Activated CD4-positive, CD25-positive, alpha-beta regulatory T cell (primary cell): ENCODE data around the gene GPS1.

Experiments used
- DNase-seq, 4 experiments: peaks; one replicate each; lab custom pipeline; 2025; lab: John Stamatoyannopoulos, UW

The GPS1 gene

DNA sequence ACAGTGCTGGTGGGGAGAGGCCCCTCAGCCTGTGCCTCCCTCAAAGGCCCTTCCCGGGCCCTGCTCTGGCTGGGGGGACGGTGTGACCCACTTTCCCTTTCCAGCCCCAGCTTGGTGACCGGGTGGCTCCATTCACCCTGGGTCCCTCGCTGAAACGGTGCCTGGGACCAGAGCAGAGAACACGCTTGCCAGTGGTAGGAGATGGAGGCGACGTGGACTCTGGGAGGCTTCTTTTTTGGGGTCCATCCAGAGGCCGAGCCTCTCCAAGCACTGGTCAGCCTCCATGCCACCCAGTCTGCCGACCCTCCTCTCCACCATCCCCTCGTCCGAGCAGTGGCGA, 36.8 kb upstream of the GPS1 start:
- DNase-seq, result no peak

DNA sequence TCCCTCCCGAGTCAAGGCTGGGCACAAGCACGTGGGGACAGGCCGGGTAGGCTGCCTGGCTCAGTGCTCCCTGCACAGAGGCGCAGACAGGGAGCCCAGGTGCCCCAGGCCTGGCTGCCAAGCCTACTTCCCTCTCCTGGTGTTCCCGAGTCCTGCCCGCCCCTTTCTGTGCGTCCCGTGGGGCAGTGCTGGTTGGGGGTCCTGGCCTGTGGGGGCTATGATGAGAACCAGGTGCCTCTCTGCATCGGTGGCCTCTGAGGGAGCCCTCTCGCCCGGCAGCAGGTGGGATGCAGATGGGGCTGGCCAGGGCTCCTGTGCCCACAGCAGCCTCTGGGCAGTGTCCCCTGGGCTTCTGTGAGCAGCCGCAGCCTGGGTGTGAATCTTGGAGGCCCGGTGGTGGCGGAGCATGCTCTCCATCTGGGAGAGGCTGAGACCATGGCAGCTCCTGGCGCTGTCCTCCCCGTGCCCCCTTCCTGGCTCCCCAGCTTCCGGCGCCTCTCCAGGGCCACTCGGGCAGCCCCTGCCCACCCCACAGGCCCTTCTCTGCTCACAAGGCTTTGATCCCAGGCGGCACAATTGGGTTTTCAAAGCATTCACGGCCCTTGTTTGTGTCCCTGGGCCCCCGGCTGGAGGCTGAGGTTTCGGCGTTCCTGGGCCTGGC, 36.3 kb upstream of the GPS1 start:
- DNase-seq, result no peak

DNA sequence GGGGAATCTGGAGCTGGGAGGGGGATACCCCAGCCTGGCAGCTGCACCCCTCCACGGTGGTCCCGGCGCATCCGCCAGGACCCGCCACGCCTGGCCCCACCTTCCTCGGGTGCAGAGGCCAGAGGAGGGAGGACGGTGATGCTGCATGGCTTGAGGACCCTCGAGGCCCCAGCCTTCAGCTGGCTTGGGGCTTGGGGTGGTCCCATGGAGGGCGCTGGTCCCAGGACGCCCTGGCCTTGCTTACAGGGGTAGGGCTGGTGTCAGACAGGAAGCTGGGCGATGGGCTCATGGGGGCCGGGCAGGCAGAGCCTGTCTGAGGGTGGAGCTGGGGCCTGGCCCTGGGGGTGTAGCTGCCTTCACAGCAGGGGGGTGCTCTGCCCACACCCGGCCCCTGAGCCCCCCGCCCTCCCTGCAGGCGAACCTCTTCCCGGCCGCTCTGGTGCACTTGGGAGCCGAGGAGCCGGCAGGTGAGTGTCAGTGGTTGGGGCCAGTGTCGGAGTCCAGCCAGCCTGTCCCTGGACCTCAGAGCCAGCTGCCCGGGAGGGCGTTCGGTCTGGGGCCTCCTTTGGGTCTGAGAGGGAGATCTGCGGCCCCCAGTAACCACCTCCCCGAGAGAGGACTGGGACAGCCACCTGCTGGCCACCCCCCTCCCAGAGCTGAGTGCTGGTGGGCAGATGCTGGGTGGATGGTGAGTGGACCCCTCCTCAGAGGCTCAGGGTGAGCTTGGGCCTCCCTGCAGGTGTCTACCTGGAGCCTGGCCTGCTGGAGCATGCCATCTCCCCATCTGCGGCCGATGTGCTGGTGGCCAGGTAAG, 35.4 kb upstream of the GPS1 start:
- no peak for DNase-seq

DNA sequence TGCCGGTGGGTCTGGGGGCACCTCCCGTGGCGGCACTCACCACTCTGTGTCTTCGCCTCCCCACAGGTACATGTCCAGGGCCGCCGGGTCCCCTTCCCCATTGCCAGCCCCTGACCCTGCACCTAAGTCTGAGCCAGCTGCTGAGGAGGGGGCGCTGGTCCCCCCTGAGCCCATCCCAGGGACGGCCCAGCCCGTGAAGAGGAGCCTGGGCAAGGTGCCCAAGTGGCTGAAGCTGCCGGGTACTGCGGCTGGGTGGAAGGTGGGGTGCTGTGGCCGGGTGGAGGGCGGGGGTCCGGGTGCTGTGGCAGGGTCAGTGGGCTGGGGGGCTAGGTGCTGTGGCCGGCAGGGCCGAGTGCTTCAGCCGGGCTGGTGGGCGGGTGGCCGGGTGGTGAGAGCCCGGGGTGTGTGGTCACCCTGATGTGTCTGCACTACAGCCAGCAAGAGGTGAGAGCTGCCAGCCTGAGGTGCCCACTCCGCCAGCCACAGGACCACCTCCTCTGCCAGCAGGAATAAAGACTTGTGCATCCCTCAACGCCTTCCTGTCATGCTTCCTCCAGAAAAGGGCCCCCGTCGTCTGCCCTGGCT, 34.7 kb upstream of the GPS1 start:
- no peak for DNase-seq

DNA sequence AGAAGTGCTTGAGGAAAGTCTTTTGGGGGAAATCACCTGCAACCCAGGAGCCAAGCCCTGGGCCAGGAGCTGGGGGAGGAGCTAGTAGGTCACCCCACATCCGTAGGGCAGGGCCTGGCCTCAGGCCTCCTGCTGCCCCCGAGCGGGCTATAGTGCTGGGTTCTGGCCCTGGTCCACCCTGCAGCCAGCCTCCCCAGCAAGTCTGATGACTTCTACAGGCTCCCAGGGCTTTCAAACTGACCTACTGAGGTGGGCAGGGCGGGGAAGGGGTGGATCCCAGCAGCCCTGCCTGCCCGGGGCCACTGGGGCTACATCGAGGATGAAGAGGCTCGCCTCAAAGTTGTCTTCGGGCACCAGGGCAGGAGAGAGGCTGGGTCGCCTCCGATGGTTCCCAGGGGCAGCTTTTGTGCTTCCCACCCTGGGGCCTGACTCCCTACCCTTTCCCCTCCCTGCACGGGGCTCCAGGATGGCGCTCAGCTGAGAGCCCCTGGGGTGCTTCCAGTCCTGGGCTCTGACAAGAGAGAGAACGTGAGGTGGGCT, 34.0 kb upstream of the GPS1 start:
- no peak for DNase-seq

DNA sequence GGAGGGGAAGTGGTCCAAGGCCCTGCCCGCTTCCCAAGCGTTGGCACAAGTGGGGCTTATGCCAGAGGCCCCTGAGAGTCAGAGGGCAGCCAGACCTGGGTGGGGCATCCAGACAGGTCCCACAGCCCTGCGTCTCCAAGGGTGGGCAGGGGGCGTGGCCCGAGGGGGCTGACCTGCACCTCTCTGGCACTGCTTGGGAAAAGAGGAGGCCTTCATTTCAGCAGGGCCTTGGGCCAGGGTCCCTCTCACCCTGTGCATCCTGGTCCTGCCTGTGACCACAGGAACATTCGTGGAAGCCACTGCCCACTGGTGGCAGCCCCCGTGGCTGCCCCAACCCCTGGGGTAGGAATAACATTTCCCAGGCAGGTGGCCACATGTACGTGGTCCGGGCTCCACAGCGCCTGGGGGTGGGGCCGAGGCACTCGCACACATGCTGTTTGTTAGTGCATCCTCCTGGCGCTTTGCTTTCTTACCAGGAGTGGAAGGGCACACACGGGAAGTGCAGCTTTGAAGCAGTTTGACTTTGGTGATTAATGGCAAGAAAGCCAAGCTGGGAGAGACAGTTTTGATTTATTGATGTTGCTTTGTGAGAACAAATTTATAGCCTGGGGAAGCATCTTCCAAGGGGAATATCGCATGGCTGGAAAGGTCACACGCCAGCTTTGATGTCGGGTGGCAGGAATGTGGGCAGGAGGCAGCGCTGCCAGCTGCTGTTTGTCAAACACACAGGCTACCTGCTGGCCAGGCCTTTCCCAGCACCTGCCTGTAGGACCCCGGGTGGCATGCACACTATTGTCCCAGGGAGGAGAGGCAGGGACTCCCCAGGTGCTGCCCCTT, 33.3 kb upstream of the GPS1 start:
- DNase-seq, result no peak

DNA sequence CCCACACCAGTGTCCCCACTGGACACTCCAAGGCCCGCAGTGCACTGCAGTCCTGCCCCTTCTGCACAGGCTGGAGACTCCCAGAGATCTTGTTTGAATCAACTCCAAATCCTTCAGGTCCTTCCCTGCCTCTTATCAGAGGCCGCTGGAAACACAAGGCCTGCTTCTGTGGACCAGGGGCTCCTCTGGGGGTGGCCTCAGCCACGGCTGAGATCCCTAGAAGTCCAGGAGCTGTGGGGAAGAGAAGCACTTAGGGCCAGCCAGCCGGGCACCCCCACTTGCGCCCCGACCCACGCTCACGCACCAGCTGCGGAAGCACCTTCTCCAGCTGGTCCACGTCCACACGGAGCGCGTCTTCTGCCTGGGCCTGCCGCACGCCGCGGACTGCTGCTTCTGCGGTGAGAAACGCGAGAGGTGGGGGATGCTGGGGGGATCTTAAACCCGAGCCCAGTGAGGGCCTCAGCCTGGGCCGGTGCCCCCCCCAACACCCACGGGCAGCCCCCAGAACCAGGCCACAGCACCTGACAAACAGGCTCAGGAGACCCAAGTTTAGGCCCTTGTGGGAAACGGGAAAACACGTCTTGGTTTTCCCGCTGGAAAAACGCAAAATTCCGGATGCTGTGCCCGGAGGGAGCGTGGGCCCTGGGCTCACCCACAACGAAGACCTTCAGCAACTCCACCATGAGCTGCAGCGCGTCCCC, 32.6 kb upstream of the GPS1 start:
- no peak for DNase-seq

DNA sequence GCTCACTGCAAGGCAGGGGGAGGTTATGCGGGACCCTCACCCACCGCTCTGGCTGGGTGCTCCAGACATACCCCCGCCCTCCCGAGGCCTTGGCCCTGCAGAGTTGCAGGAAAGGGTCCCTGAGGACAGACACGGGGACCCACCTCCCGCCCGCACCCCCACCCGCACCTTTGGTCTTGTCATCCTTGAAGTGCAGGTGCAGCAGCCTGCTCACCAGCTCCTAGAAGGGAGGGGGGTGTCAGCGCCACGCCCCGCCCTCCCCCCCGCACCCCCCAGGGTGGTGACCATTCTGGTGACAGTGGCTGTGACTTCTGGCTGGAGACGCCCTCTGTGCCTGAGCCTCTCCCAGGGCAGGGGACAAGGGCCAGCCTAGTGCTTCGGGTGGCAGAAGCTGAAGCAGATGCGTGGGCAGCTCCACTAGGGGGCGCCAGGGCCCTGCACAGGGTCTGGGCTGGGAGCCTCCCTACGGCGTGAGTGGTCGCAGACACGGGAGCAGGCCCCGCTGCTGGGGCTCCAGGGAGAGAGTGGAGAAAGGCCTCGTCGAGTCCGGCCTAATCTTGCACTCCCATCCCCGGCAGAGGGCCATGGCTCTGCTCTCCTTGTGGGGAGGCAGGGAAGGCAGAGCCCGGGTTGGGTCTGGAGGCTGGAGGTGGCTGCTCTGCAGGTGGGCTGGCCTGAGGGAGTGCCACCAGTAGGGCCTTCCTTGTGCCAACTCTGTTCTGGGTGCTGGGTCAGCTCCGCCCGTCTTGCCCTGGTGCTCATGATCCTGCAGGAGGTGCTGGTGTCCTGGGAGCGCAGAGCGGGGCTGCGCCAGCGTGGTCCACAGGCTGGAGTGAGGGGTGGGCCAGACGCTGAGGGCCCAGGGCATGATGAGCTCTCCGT, 31.8 kb upstream of the GPS1 start:
- peak; percentile 32 to 47 (median 38) for DNase-seq

DNA sequence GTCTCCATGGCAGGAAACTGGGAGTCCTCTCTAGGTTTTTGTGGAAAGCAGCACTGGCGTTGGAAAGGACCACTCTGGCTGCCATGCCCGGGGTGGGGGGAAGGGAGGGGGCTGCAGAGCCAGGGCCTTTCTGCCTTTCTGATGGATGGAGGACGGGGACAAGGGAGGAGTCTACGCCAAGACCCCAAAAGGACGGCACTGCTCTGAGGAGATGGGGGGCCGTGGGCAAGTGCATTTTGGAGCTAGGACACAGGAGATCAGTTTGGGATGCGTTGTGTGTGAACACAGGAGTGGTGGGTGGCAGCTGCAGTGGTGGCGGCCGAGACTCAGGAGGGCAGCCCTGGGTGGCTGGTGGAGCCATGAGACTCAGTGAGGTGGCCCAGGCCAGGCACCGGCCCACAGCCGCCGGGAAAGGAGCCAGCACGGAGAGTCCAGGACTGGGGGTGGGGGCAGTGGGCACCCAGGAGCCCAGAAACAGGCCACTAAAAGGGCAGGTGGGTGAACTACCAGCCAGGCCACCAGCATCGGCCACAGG, 31.1 kb upstream of the GPS1 start:
- no peak for DNase-seq

DNA sequence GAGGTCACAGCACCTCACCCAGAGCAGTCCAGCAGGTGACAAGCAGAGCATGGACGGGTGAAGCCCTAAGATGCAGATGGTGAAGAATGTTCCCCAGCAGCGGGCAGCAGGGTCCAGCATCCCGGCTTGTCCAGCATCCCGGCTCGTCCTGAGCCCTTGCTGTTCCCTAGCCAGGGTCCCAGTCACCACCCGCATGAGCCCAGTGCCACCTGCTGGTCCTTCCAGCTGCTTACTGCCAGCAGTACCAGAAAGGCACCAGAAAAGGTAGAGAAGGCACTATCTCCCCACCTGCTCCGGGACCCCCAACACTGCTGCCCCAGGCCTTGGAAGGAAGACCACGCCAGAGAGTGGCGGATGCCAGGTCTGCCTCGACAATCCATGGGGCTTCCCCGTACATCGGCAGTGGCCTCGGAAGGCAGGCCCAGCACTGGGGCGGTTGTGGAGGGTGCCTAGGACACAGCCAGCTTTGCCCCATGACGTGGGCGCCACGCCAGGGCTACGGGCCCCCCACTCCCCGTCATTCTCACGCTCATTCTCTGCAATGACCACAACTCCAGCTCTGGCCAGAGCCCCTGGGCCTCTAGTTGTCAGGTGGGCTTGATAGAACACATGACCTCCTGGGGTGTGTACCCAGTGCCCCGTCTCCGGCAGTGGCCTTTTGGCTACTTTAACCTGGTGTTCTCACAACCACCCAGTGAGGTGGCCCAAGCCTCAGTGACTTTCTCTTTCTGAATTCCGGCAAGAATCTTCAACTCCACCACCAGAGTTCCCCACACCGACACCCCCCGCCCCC, 30.4 kb upstream of the GPS1 start:
- DNase-seq, result peak in 1 of 4 experiments; percentile 22

DNA sequence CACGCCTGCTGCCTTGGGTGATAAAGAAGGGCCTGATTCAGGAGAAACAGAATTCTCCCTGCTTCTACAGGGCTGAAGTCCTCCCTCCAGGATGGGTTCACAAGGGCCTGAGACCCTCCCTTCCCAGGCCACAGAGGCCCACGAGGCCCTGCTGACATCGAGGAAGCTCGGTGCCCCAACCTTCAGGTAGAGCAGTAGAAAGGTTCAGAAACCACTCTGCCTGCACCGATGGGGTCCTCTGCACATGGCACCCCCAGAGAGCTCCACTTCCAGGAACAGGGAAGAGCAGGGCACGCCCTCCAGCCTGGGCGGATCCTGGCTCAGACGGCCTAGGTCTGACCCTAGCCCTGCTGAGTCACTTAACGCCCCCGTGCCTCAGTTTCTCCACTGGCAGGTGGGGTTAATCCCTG, 29.8 kb upstream of the GPS1 start:
- DNase-seq, result no peak

DNA sequence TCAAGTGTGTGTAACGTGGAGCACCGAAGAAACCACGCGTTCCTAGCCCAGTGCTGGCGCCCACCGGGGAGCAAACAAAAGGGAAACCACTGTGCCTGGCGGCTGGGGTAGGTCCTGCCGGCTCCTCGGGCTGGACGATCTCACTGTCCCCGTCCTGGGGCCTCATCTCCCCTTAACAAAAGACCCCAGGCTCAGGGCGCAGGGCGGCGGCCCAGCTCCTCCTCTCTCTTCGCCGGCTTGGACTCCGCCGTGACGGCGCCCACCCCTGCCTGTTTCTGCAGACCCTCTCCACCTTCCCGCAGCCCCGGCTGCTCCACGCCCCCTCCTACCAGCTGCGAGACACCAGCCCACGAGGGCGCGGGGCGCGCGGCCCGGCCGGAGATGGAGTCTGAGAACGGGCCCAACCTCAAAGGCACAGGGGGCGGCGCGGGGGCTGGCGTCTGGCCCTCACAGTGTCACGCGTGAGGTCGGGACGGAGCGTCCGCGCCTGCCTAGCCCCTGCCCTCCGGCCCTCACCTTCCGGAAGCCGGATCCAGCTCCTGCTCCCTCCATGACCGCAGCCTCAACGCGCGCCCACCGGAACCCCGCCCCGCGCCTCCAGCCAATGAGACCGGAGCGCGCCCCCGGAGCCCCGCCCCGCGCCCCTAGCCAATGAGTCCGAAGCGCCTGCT, 29.3 kb upstream of the GPS1 start, which contains the start of gene CENPX:
Gene CENPX (minus strand): TSS at position 569 of the 671 bp plus-strand sequence. CDS start 17 bp downstream, at position 552.
- DNase-seq, result no peak

DNA sequence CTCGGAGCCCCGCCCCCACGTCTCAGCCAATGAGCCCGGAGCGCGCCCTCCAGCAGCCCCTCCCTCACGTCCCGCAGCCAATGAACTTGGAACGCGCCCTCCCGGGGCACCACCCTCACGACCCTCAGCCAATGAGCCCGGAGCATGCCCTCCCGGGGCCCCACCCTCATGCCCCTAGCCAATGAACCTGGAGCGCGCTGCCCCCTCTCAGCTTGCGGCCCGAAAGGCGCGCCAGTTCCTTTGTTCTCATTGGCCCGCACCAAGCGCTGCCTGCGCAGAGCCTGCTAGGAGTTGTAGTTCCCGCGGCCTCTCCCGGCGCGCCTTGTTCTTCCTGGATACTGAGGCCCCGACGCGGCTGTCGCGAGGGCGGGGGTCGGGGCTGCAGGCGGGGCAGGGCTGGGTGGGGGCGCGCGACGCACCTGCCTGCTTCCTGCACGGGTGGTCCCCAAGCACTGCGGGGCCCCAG, 28.7 kb upstream of the GPS1 start, which contains the start of gene LRRC45:
Gene LRRC45 (plus strand): TSS at position 325 of the 466 bp plus-strand sequence. CDS start 339 bp downstream, outside the sequence.
- peak; percentile 99 to 100 (median 100) for DNase-seq

DNA sequence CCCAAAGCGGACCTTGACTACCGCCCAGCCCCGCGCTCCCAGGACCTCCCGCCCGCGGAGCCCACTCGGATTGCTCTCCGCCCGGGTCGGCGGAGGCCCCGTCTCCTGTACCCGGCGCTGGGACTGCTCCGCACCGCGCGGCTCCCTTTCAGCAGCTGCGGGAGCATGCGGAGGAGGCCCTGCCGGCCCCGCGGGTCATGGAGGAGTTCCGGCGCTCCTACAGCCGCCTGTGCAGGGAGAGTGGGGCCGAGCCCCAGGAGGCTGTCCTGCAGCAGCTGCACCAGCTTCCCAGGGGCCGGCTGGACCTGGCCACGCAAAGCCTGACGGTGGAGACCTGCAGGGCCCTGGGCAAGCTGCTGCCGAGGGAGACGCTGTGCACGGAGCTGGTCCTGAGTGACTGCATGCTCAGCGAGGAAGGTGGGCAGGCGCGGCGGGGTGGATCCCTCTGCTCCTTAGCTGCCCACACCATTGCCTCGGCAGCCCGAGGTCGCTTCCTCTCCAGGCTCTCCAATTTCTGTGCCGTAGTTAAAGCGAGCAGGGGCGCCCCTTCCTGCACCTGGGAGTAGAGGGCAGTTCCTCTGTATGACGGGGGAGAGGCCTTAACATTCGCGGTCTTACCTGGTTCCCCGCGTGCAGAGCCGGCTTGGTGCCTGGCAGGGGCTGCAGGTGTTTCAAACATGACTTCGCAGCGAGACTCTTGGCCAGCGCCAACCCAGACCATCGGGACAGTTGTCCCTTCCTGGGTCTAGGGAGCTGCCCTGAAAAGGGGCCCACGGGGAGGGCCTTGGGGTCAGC, 28.1 kb upstream of the GPS1 start:
- DNase-seq, result no peak

DNA sequence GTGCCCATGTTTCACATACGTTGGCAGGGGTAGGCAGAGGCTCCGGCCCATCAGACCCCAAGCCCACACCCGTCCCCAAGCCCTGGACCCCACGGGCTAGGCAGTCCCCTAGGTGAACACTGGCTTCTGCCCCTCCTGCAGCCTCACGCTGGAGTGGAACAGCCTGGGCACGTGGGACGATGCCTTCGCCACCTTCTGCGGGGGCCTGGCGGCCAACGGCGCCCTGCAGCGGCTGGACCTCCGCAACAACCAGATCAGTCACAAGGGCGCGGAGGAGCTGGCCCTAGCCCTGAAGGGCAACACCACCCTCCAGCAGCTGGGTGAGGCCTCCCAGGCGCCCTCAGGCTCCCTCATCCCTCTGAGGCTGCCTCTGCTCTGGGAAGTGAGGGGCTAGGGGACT, 26.8 kb upstream of the GPS1 start:
- DNase-seq, result no peak

DNA sequence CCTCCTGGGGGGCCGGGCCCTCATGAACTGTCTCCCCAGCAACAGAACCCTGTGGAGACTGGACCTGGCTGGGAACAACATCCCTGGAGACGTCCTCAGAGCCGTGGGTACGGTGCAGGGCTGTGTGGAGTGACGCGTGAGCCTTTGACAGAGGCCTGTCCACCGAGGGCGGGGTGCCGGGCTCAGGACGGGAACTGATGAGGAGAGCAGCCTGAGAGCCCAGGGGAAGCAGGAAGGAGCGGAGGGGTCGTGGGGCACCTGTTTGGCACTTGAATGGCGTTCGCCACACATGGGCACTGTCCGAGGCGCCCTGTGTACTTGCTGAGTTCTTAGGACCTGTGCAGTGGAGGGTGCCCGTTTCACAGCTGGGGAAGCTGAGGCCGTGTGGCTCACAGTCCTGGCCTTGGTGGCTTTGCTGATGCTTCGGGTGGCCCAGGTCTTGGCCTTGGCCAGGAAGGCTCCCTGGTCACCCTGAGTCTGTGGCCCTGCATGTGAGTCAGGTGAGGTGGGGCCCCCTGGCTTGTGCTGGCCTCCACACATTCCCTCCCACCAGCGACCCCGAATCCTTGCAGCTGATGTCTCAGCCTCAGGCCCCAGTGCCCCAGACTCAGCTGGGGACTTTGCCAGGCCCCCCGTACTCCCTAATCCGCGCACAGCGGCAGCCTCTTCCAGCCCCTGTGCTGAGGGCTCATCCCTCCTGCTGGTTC, 26.1 kb upstream of the GPS1 start:
- DNase-seq, result no peak

DNA sequence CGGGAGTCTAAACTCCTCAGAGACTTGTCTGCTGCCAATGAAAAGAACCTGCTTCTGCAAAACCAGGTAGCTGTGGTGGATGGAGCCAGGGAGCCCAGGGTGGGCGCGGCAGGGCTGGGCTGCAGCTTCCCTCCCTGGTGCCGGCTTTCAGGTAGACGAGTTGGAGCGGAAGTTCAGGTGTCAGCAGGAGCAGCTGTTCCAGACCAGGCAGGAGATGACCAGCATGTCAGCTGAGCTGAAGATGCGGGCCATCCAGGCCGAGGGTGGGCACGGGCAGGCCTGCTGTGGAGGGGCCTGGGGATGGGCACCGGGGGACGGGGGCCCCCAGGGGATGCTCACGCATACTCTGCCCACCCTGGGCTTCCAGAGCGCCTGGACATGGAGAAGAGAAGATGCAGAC, 23.5 kb upstream of the GPS1 start:
- DNase-seq, result no peak
